Subcutaneous abdominal adipose tissue (tissue), 5 donors: ENCODE results near the gene GARNL3.

Source experiments
- H3K27ac ChIP-seq: one replicate; pipeline ENCODE4 v1.7.0; 2013; ENCODE audit warnings: low read depth, mild to moderate bottlenecking, inconsistent platforms, low read length, moderate library complexity
- H3K27me3 ChIP-seq, 5 donors: one replicate each; pipeline ENCODE4 v1.7.0; 2013; ENCODE audit warnings: low read length in 5 of 5, inconsistent platforms in 1 of 5; ENCODE audit not compliant: control insufficient read depth in 5 of 5, insufficient read depth in 4 of 5
- H3K36me3 ChIP-seq, 5 donors: one replicate each; pipeline ENCODE4 v1.7.0; 2013; ENCODE audit warnings: low read length in 5 of 5; ENCODE audit not compliant: control insufficient read depth in 5 of 5, insufficient read depth in 5 of 5
- H3K4me1 ChIP-seq, 5 donors: one replicate each; pipeline ENCODE4 v1.7.0; 2013; ENCODE audit warnings: low read length in 5 of 5, mild to moderate bottlenecking in 3 of 5, moderate library complexity in 1 of 5; ENCODE audit not compliant: control insufficient read depth in 5 of 5, insufficient read depth in 5 of 5
- H3K4me3 ChIP-seq, 5 donors: one replicate each; pipeline ENCODE4 v1.7.0; 2013; ENCODE audit warnings: low read length in 5 of 5, low read depth in 1 of 5
- H3K9ac ChIP-seq, 5 donors: one replicate each; pipeline ENCODE4 v1.7.0; 2013; ENCODE audit warnings: low read length in 5 of 5, mild to moderate bottlenecking in 4 of 5, moderate library complexity in 3 of 5
- H3K9me3 ChIP-seq, 5 donors: one replicate each; pipeline ENCODE4 v1.7.0; 2013; ENCODE audit warnings: low read length in 5 of 5; ENCODE audit not compliant: control insufficient read depth in 5 of 5
- donor health status: healthy.
- donor health status: healthy.
- donor health status: healthy.
- donor health status: healthy.
- donor health status: healthy.

GARNL3 gene

DNA sequence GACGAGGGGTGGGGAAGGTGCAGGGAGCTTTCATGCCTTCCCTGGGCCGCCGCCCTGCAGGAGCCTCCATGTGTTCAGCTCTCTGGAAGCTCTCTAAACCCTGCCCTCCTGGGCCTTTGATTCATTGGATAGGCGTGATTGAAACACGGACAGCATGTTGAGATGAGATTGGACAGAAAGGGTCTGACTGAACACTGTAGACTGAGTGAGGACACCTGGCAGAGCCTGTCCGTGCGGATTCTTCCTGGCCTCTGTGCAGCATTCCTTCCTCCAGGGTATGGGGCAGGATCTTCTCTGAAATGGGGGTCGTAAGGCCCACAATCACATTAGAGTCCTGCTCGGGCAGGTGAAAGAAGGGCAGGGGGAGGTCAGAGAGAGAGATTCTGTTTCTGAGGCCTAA lies 173.8 kb downstream of the GARNL3 start:
- Histone ChIP-seq H3K27me3 (no peaks in the 10 kb centered on the region), H3K4me1 (no peaks in the 10 kb centered on the region), H3K27ac (no peak overlapping the region), H3K4me3 (no peak overlapping the region), H3K9me3 (no peaks in the 10 kb centered on the region), H3K36me3 (peaks cover 11 to 89% (median 80%) of the 10 kb centered on the region in 5 donors), H3K9ac (no peak overlapping the region)
